HepG2 (cell line): ENCODE measurements around the gene STRN3. TPM values are rescaled to one million over a fixed set of nuclear protein-coding genes. Genes with fewer than 3 reads are reported as not detected.
A peak's percentile ranks its signal among the peaks of the same experiment; 100 is the strongest.

Source experiments
- ARNT ChIP-seq: fragments of 450-650 bp; IDR thresholded peaks from 2 replicates; pipeline ENCODE4 v1.6.1; 2017
- CCAR2 ChIP-seq: fragments of 200-400 bp; formaldehyde crosslinking; optimal IDR thresholded peaks from 2 replicates; pipeline ENCODE3; 2018; ENCODE audit warnings: low read depth, mild to moderate bottlenecking, low read length, moderate library complexity
- CCDC6 ChIP-seq: sonication (generic); formaldehyde crosslinking; IDR thresholded peaks from 2 replicates; pipeline ENCODE4 v1.8.1; 2022; ENCODE audit warnings: mild to moderate bottlenecking, missing genetic modification reagents, moderate library complexity
- CENPT ChIP-seq: sonication (generic); formaldehyde crosslinking; IDR thresholded peaks from 2 replicates; pipeline ENCODE4 v1.8.0; 2022; ENCODE audit warnings: low read depth, mild to moderate bottlenecking, moderate library complexity, missing genetic modification reagents
- DMAP1 ChIP-seq: IDR thresholded peaks from 2 replicates; pipeline ENCODE4 v1.6.1; 2016
- EHMT2 ChIP-seq: fragments of 200-600 bp; sonication (generic); IDR thresholded peaks from 2 replicates; pipeline ENCODE4 v1.7.0; 2017; ENCODE audit warnings: antibody characterized with exemption, low read depth, low read length, borderline replicate concordance
- ESRRA ChIP-seq: sonication (generic); formaldehyde crosslinking; IDR thresholded peaks from 2 replicates; pipeline ENCODE4 v1.5.1; 2020; ENCODE audit warnings: mild to moderate bottlenecking, low read depth, missing genetic modification reagents
- HOXA3 ChIP-seq: sonication (generic); formaldehyde crosslinking; IDR thresholded peaks from 2 replicates; pipeline ENCODE4 v1.5.0; 2020; ENCODE audit warnings: missing genetic modification reagents
- IRF2 ChIP-seq: IDR thresholded peaks from 2 replicates; pipeline ENCODE4 v1.6.1; 2018; ENCODE audit warnings: missing genetic modification reagents, missing compliant biosample characterization
- IRX3 ChIP-seq: sonication (generic); formaldehyde crosslinking; IDR thresholded peaks from 2 replicates; pipeline ENCODE4 v1.8.1; 2023; ENCODE audit warnings: mild to moderate bottlenecking, low read depth, missing genetic modification reagents, borderline replicate concordance
- MEIS1 ChIP-seq: sonication (generic); formaldehyde crosslinking; IDR thresholded peaks from 2 replicates; pipeline ENCODE4 v1.9.0; 2021; ENCODE audit warnings: mild to moderate bottlenecking, missing genetic modification reagents, moderate library complexity, borderline replicate concordance
- MTA1 ChIP-seq: sonication (generic); formaldehyde crosslinking; IDR thresholded peaks from 2 replicates; pipeline ENCODE4 v1.4.0; 2020; ENCODE audit warnings: missing genetic modification reagents, mild to moderate bottlenecking, borderline replicate concordance
- MXD3 ChIP-seq: IDR thresholded peaks from 2 replicates; pipeline ENCODE4 v1.6.1; 2016; ENCODE audit warnings: mild to moderate bottlenecking, missing biosample characterization, missing genetic modification reagents
- NFYC ChIP-seq: IDR thresholded peaks from 2 replicates; pipeline ENCODE4 v1.6.1; 2016; ENCODE audit warnings: missing genetic modification reagents, missing compliant biosample characterization
- PCBP1 ChIP-seq: fragments of 200-400 bp; formaldehyde crosslinking; IDR thresholded peaks from 2 replicates; pipeline ENCODE4 v1.6.1; 2017; ENCODE audit warnings: mild to moderate bottlenecking, low read depth, low read length, borderline replicate concordance
- POGK ChIP-seq: sonication (generic); formaldehyde crosslinking; conservative IDR thresholded peaks from 2 replicates; pipeline ENCODE4 v1.8.0; 2022; ENCODE audit warnings: mild to moderate bottlenecking, moderate library complexity, missing genetic modification reagents
- SOX5 ChIP-seq: IDR thresholded peaks from 2 replicates; pipeline ENCODE4 v1.6.1; 2016; ENCODE audit warnings: borderline replicate concordance
- TBP ChIP-seq: sonication (generic); formaldehyde crosslinking; IDR thresholded peaks from 2 replicates; pipeline ENCODE4 v1.5.0; 2020; ENCODE audit warnings: missing genetic modification reagents
- THAP11 ChIP-seq: IDR thresholded peaks from 2 replicates; pipeline ENCODE4 v1.6.1; 2016; ENCODE audit warnings: missing biosample characterization, missing genetic modification reagents
- ZFP62 ChIP-seq: sonication (generic); formaldehyde crosslinking; IDR thresholded peaks from 2 replicates; pipeline ENCODE4 v1.4.0; 2020; ENCODE audit warnings: missing genetic modification reagents
- ZFX ChIP-seq: sonication (generic); formaldehyde crosslinking; IDR thresholded peaks from 2 replicates; pipeline ENCODE4 v1.4.0; 2020; ENCODE audit warnings: mild to moderate bottlenecking, low read depth, missing genetic modification reagents, moderate library complexity
- ZNF101 ChIP-seq: sonication (generic); formaldehyde crosslinking; IDR thresholded peaks from 2 replicates; pipeline ENCODE4 v1.4.0; 2020; ENCODE audit warnings: mild to moderate bottlenecking, low read depth, missing genetic modification reagents, borderline replicate concordance
- ZNF224 ChIP-seq: sonication (generic); formaldehyde crosslinking; IDR thresholded peaks from 2 replicates; pipeline ENCODE4 v1.5.0; 2020; ENCODE audit warnings: mild to moderate bottlenecking, missing genetic modification reagents
- ZNF253 ChIP-seq: sonication (generic); formaldehyde crosslinking; IDR thresholded peaks from 2 replicates; pipeline ENCODE4 v1.8.0; 2022; ENCODE audit warnings: mild to moderate bottlenecking, missing genetic modification reagents, borderline replicate concordance
- ZNF362 ChIP-seq: sonication (generic); formaldehyde crosslinking; IDR thresholded peaks from 2 replicates; pipeline ENCODE4 v1.4.0; 2020; ENCODE audit warnings: missing genetic modification reagents, mild to moderate bottlenecking, borderline replicate concordance
- ZNF44 ChIP-seq: sonication (generic); formaldehyde crosslinking; IDR thresholded peaks from 2 replicates; pipeline ENCODE4 v1.5.1; 2020; ENCODE audit warnings: mild to moderate bottlenecking, missing genetic modification reagents
- ZNF441 ChIP-seq: sonication (generic); formaldehyde crosslinking; IDR thresholded peaks from 2 replicates; pipeline ENCODE4 v1.7.0; 2021; ENCODE audit warnings: missing genetic modification reagents, borderline replicate concordance
- ZNF567 ChIP-seq: sonication (generic); formaldehyde crosslinking; IDR thresholded peaks from 2 replicates; pipeline ENCODE4 v1.8.1; 2023; ENCODE audit warnings: mild to moderate bottlenecking, missing genetic modification reagents, borderline replicate concordance
- ZNF569 ChIP-seq: sonication (generic); formaldehyde crosslinking; IDR thresholded peaks from 2 replicates; pipeline ENCODE4 v1.5.0; 2020; ENCODE audit warnings: mild to moderate bottlenecking, missing genetic modification reagents, moderate library complexity, borderline replicate concordance
- polyA plus RNA-seq, 8 experiments: library from polyadenylated mRNA; depleted of rRNA in 3 of 8; stranded (reverse) in 7 of 8; unstranded in 1 of 8; fragments of >200 nt; fragmentation: Illumina TruSeq in 4 of 8; extraction: Trizol in 4 of 8; gene quantifications; 2 replicates each; pipeline versions ENCODE4 v1.2.1 to v1.2.3, GENCODE V29; 2011 to 2016; ENCODE audit warnings: low read depth in 4 of 8, missing spikeins in 1 of 8, mixed read lengths in 1 of 8; ENCODE audit not compliant: insufficient read depth in 1 of 8
- total RNA-seq, 5 experiments: library from RNA; depleted of rRNA; stranded (reverse); fragments of >200 nt; fragmentation: Illumina TruSeq; extraction: Trizol; gene quantifications; 2 replicates each; pipeline ENCODE4 v1.2.3, GENCODE V29; 2016; ENCODE audit warnings: low read depth in 1 of 5

Gene STRN3
- total and polyA plus RNA-seq, 2 of the 13 experiments (the other 11 are each of a cell fraction or from before 2014, with no cell fraction given), result 49.4 to 123 TPM

- TF ChIP-seq ZFX (CRISPR knock-in tag) (no peak), POGK (CRISPR knock-in tag) (peak; percentile 91), CENPT (CRISPR knock-in tag) (no peak), ZNF362 (CRISPR knock-in tag) (no peak), ZNF567 (CRISPR knock-in tag) (no peak), IRX3 (CRISPR knock-in tag) (no peak), ZNF253 (CRISPR knock-in tag) (no peak), TBP (no peak), ARNT (no peak), DMAP1 (CRISPR knock-in tag) (no peak), THAP11 (CRISPR knock-in tag) (peak; percentile 69), ZFP62 (CRISPR knock-in tag) (no peak), MXD3 (CRISPR knock-in tag) (no peak), EHMT2 (no peak), MEIS1 (CRISPR knock-in tag) (no peak), ZNF224 (CRISPR knock-in tag) (no peak), ZNF44 (CRISPR knock-in tag) (no peak), CCDC6 (CRISPR knock-in tag) (0 out of 2 replicates have a peak, but pooled peaks have one; percentile 23), ZNF101 (CRISPR knock-in tag) (no peak), ZNF569 (CRISPR knock-in tag) (no peak), CCAR2 (no peak), SOX5 (CRISPR knock-in tag) (peak; percentile 71), IRF2 (CRISPR knock-in tag) (peak; percentile 25; the same call in 1 of the 2 replicates), HOXA3 (CRISPR knock-in tag) (no peak), MTA1 (CRISPR knock-in tag) (no peak), ZNF441 (CRISPR knock-in tag) (no peak), NFYC (CRISPR knock-in tag) (no peak), ESRRA (CRISPR knock-in tag) (no peak), PCBP1 (no peak)
Measured at GRCh38 chr14:31037709-31038221, 11.6 kb upstream of the STRN3 start (continued).
